ENCODE measurements around the gene CNOT10. TPM values are rescaled to one million over a fixed set of nuclear protein-coding genes. Genes with fewer than 3 reads are reported as not detected.
"Not testable (repeated sequence)": the region's sequence is repeated elsewhere in the genome, so short reads cannot be mapped to it uniquely, and the experiment has no call there.

CNOT10 gene
- total RNA-seq, 2 donors from 2014 or later, result 12.5 to 25.3 TPM

DNA sequence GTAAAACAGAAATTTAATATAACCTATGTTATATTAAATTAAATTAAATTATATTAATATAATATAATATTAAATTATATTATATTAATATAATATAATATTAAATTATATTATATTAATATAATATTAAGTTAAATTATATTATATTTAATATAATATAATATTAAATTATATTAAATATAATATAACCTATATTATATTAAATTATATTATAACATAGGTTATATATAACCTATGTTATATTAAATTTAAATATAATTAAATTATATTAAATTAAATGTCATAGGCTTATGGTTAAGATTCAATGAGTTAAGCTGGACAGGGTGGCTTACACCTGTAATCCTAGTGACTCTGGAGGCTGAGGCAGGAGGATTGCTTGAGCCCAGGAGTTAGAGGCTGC lies 40.6 kb upstream of the CNOT10 start:
- TF ChIP-seq, protein P1, sequence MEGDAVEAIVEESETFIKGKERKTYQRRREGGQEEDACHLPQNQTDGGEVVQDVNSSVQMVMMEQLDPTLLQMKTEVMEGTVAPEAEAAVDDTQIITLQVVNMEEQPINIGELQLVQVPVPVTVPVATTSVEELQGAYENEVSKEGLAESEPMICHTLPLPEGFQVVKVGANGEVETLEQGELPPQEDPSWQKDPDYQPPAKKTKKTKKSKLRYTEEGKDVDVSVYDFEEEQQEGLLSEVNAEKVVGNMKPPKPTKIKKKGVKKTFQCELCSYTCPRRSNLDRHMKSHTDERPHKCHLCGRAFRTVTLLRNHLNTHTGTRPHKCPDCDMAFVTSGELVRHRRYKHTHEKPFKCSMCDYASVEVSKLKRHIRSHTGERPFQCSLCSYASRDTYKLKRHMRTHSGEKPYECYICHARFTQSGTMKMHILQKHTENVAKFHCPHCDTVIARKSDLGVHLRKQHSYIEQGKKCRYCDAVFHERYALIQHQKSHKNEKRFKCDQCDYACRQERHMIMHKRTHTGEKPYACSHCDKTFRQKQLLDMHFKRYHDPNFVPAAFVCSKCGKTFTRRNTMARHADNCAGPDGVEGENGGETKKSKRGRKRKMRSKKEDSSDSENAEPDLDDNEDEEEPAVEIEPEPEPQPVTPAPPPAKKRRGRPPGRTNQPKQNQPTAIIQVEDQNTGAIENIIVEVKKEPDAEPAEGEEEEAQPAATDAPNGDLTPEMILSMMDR (IDR thresholded peaks at IDR 0.05), result no peak
- H3K27ac ChIP-seq, result no peak overlapping the region
- no peaks in the 10 kb centered on the region for H3K9me3 ChIP-seq
- no peaks in the 10 kb centered on the region for H3K36me3 ChIP-seq
- no peaks in the 10 kb centered on the region for H3K27me3 ChIP-seq (replicated peaks; ENCODE audit: insufficient read depth)
- ATAC-seq (ENCODE audit: insufficient number of reproducible peaks, low FRiP score, low read depth) (no peak), DNase-seq (ENCODE audit: low spot score) (no peak)
- H3K4me1 ChIP-seq (ENCODE audit: control insufficient read depth in 1 of 2, low read depth in 2 of 2), result no peaks in the 10 kb centered on the region
- H3K4me3 ChIP-seq, result no peak overlapping the region

DNA sequence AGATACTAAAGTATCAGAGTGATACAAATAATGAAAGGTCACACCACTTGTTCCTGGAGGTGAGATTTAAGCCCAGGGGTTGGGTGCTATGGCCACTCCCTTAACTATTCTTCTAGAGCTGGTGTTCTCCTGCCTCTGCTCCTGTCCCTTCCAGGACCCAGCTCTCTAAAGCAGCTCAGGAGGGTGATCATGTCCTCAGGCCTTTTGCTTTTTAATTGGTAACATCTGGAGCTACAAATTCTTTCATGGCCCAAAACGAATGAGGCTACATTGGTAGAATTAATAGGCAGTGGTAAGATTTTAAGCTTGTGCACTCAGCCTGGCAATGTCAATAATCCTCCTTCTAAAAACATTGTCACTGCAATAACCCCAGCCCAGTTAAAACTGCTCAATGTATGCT lies 38.2 kb upstream of the CNOT10 start:
- H3K4me1 ChIP-seq (ENCODE audit: control insufficient read depth in 1 of 2, low read depth in 2 of 2), result no peaks in the 10 kb centered on the region
- no peaks in the 10 kb centered on the region for H3K9me3 ChIP-seq
- DNase-seq (ENCODE audit: low spot score), result no peak
- H3K27me3 ChIP-seq (replicated peaks; ENCODE audit: insufficient read depth), result no peaks in the 10 kb centered on the region
- no peaks in the 10 kb centered on the region for H3K36me3 ChIP-seq
- TF ChIP-seq, protein P1 (IDR thresholded peaks at IDR 0.05), result no peak
- no peak overlapping the region for H3K27ac ChIP-seq
- no peak for ATAC-seq (ENCODE audit: insufficient number of reproducible peaks, low FRiP score, low read depth)
- H3K4me3 ChIP-seq, result no peak overlapping the region

DNA sequence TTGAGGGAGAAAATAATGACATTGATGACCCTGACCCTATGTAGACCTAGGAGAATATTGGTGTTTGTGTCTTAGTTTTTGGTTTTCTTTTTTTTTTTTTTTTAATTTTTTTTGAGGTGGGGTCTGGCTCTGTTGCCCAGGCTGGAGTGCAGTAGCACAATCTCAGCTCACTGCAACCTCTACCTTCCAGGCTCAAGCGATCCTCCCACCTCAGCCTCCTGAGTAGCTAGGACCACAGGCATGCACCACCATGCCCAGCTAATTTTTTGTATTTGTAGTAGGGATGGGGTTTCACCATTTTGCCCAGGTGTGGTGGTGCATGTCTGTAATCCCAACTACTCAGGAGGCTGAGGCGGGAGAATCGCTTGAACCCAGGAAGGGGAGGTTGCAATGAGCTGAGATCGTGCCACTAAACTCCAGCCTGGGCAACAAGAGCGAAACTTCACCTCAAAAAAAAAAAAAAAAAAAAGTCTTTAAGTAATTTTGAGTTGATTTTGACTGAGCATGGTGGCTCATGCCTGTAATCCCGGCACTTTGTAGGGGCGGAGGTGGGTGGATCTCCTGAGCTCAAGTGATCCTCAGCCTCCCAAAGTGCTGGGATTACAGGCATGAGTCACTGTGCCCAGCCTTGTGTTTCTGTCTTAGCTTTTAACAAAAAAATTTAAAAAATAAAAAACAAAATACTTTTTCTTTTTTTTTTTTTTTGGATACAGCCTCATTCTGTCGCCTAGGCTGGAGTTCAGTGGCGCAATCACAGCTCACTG lies 32.5 kb upstream of the CNOT10 start:
- not testable (repeated sequence) for H3K9me3 ChIP-seq; DNase-seq (ENCODE audit: low spot score); H3K27me3 ChIP-seq (replicated peaks; ENCODE audit: insufficient read depth); H3K4me3 ChIP-seq; H3K36me3 ChIP-seq; H3K4me1 ChIP-seq (ENCODE audit: control insufficient read depth in 1 of 2, low read depth in 2 of 2); H3K27ac ChIP-seq; ATAC-seq (ENCODE audit: insufficient number of reproducible peaks, low FRiP score, low read depth)

DNA sequence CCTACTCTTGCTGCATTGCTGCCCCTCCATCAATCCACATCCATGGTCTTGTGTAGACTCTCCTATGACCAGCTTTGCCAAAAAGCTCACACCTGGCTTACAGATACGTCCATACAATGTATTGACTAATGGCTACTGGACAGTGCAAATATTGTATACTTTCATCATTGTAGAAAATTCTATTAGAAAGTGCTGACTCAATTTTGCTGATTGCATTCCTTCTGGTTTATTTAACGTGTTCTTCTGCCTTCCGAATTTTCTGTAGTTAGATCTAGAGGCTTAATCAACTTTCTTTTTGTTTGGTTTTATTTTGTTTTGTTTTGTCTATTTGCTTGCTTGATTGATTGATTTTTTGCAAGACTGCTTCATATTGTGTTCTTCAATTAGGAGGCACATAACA lies 29.8 kb upstream of the CNOT10 start:
- no peaks in the 10 kb centered on the region for H3K36me3 ChIP-seq
- H3K27me3 ChIP-seq (replicated peaks; ENCODE audit: insufficient read depth), result no peaks in the 10 kb centered on the region
- no peak overlapping the region for H3K27ac ChIP-seq
- TF ChIP-seq, protein P1 (IDR thresholded peaks at IDR 0.05), result no peak
- no peaks in the 10 kb centered on the region for H3K9me3 ChIP-seq
- H3K4me1 ChIP-seq (ENCODE audit: control insufficient read depth in 1 of 2, low read depth in 2 of 2), result no peaks in the 10 kb centered on the region
- no peak for DNase-seq (ENCODE audit: low spot score)
- H3K4me3 ChIP-seq, result no peak overlapping the region
- ATAC-seq (ENCODE audit: insufficient number of reproducible peaks, low FRiP score, low read depth), result no peak

DNA sequence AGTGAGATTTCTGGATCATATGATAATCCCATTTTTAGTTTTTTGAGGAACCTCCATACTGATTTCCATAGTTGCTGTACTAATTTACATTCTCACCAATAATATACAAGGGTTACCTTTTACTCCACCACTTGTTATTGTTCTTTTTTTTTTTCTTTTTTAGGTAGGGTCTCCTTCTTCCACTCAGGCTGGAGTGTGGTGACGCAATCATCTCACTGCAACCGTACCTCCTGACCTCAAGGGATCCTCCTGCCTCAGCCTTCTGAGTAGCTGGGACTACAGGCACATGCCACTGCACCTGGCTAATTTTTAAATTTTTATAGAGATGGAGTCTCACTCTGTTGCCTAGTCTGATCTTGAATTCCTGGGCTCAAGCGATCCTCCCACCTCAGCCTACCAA lies 24.4 kb upstream of the CNOT10 start:
- no peaks in the 10 kb centered on the region for H3K27me3 ChIP-seq (replicated peaks; ENCODE audit: insufficient read depth)
- H3K36me3 ChIP-seq, result no peaks in the 10 kb centered on the region
- no peak overlapping the region for H3K27ac ChIP-seq
- H3K4me1 ChIP-seq (ENCODE audit: control insufficient read depth in 1 of 2, low read depth in 2 of 2), result no peaks in the 10 kb centered on the region
- no peak for DNase-seq (ENCODE audit: low spot score)
- H3K4me3 ChIP-seq, result no peak overlapping the region
- ATAC-seq (ENCODE audit: insufficient number of reproducible peaks, low FRiP score, low read depth), result no peak
- TF ChIP-seq, protein P1 (IDR thresholded peaks at IDR 0.05), result no peak
- no peaks in the 10 kb centered on the region for H3K9me3 ChIP-seq

DNA sequence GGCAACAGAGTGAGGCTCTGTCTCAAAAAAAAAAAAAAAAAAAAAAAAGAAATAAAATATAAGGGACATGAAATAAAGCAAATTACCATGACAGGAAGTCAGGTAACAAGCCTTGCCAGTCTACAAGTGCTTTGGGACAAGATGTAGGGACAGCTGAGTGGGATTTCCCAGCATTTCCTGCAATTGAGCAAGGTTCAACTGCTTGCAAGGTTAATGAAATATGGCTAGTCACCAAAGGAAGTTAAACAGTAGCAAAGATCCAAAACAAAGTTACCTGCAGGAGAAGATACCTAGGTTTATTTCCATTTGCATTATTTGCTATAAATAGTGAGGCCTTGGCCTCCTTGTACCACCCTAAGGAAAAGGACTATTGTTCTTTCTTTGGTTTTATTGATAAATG lies 22.3 kb upstream of the CNOT10 start:
- Histone ChIP-seq H3K27me3 (replicated peaks; ENCODE audit: insufficient read depth) (no peaks in the 10 kb centered on the region), H3K4me3 (no peak overlapping the region), H3K36me3 (no peaks in the 10 kb centered on the region), H3K27ac (no peak overlapping the region), H3K9me3 (no peaks in the 10 kb centered on the region), H3K4me1 (ENCODE audit: control insufficient read depth in 1 of 2, low read depth in 2 of 2) (no peaks in the 10 kb centered on the region)
- DNase-seq (ENCODE audit: low spot score) (no peak), ATAC-seq (ENCODE audit: insufficient number of reproducible peaks, low FRiP score, low read depth) (no peak)
- TF ChIP-seq, protein P1 (IDR thresholded peaks at IDR 0.05), result no peak

Data from thoracic aorta (tissue), 2 donors.